GM21786 (cell line): Measurements from ENCODE around the gene HTT-AS.
"Not testable (repeated sequence)": the region's sequence is repeated elsewhere in the genome, so short reads cannot be mapped to it uniquely, and the experiment has no call there.

Experiments used
- ATAC-seq: cut with Tn5 transposase; IDR thresholded peaks from one replicate; pipeline ENCODE4 v1.9.1; 2021; ENCODE audit not compliant: unreplicated experiment

The HTT-AS gene

DNA sequence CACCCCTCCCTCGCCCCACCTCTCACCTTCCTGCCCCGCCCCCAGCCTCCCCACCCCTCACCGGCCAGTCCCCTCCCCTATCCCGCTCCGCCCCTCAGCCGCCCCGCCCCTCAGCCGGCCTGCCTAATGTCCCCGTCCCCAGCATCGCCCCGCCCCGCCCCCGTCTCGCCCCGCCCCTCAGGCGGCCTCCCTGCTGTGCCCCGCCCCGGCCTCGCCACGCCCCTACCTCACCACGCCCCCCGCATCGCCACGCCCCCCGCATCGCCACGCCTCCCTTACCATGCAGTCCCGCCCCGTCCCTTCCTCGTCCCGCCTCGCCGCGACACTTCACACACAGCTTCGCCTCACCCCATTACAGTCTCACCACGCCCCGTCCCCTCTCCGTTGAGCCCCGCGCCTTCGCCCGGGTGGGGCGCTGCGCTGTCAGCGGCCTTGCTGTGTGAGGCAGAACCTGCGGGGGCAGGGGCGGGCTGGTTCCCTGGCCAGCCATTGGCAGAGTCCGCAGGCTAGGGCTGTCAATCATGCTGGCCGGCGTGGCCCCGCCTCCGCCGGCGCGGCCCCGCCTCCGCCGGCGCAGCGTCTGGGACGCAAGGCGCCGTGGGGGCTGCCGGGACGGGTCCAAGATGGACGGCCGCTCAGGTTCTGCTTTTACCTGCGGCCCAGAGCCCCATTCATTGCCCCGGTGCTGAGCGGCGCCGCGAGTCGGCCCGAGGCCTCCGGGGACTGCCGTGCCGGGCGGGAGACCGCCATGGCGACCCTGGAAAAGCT is at the start of gene HTT-AS, which contains the start of gene HTT:
HTT-AS (minus strand) TSS at position 461 of the 768 bp plus-strand sequence.
HTT (plus strand) TSS at position 604 of the 768 bp plus-strand sequence; CDS start at position 749, 145 bp downstream.
- peak; percentile 72 for ATAC-seq

DNA sequence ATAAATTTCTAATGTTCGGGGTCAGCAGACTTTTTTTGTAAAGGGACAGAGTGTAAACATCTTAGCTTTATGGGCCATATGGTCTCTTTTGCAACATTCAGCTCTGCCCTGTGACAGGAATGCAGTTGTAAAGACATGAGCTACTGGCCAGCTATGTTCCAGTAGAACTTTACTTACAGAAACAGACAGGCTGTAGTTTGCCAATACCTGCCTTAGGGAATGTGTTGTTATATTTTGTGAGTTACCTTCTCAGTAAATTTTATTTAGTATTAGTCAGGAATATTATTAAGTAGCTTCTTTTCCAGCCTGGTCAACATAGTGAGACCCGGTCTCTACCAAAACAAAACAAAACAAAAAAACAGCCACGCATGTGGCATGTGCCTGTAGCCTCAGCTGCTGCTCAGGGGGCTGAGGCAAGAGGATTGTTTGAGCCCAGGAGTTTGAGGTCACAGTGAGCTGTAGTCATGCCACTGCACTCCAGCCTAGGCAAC is 48.9 kb upstream of the HTT-AS start:
- no peak for ATAC-seq

GRCh38 chr4:3122081-3122563 is 47.8 kb upstream of the HTT-AS start:
- ATAC-seq = no peak

DNA sequence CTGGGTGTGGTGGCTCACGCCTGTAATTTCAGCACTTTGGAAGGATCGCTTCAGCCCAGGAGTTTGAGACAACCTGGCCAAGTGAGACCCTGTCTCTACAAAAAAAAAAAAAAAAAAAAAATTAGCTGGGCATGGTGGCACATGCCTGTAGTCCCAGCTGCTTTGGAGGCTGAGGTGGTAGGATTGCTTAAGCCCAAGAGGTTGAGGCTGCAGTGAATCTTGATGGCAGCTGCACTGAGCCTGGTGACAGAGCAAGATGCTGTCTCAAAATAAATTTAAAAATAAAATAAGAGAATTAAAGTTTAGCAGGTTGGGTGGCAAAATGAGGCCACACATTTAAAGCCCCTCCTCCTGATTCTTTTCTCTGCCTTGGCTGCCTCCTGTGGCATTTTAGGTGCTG is 47.3 kb upstream of the HTT-AS start:
- no peak for ATAC-seq

- ATAC-seq = no peak
Measured at GRCh38 chr4:3121110-3121509, 46.8 kb upstream of the HTT-AS start.

GRCh38 chr4:3119464-3119863 is 45.1 kb upstream of the HTT-AS start:
- no peak for ATAC-seq

DNA sequence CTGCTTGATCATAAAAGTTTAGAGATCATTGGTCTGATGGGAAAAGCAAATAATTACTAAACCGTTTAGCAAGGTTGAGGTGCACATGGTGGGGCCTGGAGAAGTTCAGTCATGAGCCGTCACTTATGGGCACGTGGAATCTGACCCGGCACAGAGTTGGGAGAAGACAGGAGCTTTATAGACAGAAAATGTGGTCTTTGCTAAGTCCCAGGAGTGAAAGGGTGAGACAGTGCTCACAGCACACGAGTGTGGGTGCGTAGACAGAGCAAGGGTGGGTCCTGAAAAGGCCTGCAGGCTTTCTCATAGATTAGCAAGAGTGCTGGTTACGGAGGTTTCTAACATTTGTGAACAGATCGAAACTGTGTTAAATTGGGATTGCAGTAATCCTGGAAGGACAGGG is 44.0 kb upstream of the HTT-AS start:
- no peak for ATAC-seq

GRCh38 chr4:3116955-3117354 is 42.6 kb upstream of the HTT-AS start:
- no peak for ATAC-seq

DNA sequence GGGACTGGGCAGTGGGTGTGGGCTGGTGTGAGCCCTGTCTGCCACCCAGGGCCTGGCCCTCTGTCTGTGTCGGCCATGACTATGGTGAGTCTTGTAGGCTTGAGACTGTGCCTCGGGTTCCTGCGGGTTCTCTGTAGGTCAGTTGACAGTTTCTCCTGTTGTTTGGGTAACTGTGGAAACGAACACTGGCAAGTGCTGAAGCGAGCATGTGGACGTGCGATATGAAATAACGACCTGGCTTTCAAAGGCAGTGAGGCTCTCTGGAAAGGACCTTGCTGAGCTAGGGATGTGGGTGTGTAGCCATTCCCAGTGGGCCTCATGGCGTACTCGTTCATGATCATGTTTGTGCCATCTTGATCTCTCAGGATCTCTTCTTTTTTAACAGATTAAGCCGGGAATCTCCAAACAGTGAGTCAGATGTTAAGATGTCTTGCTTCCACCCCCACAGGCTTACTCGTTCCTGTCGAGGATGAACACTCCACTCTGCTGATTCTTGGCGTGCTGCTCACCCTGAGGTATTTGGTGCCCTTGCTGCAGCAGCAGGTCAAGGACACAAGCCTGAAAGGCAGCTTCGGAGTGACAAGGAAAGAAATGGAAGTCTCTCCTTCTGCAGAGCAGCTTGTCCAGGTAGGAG is 41.4 kb upstream of the HTT-AS start:
- no peak for ATAC-seq

DNA sequence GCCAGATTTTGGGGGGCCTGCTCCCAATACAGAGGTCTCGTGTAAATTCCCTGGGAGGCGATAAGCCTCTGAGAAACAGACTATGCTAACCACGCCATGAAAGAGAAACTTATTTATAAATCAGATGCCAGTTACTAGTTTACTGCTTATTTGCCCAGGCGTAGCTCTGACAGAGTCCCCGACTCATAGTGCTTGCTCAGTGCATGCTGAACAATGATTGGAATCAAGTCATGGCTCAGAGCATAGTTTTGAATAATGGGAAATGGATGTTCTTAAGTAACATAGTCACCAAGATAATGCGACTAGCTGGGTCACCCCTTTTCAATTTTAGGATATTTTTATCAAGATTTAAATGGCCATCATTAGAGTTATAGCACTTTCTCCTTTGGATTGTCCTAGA is 40.0 kb upstream of the HTT-AS start:
- no peak for ATAC-seq

DNA sequence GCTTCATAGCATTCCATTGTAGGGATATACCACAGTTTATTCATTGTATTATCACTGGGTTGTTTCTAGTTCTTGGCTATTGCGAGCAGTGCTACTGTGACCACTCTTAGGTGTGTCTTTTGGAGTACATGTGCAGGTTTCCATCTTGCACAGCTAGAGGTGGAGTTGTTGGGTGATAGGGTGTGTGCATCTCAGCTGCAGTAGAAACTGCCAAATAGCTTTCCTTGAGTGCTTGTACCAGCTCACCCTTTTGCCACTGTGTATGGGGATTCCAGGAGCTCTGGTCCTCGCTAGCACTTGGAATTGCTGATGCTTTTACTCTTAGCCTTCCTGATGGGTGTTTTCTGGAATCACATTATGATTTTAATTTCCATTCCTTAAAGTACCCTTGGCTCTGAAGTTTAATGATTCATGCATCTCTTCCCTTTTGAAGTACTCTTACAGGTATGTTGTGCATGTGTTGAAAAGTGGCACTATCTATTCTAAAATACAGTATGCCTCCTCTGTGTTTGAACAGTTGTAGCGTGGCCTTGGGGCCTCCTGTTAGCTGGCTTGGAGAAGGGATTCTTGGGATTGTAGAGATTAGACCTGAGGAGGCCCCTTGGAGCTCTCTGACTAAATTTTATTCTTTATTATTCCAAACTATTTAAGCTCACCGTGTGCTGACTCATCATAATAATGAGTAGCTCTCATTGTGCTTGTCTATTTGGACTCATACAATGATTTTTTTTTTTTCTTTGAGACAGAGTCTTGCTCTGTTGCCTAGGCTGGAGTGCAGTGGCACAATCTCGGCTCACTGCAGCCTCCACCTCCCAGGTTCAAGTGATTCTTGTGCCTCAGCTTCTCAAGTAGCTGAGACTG is 38.5 kb upstream of the HTT-AS start:
- no peak for ATAC-seq

- no peak for ATAC-seq
Measured at GRCh38 chr4:3112201-3112600, 37.9 kb upstream of the HTT-AS start.

DNA sequence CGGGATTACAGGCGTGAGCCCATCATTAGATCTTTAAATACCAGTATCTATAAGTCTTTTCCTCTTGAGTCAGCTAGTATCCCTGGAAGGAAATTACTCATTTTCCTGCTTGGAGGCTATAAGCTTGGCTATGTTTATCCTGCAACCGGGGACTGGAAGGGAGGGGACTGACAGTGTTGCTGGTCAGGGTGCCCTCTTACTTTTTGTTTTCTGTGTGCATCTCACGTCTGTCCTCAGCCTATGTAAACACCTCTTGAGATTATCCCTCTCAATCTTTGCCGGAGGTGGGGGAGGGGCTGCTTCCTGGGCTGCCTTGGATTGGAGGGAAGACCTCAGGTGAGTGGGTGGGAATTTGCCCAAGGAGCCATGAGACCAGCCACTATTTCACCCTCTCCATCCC is 37.1 kb upstream of the HTT-AS start:
- no peak for ATAC-seq

DNA sequence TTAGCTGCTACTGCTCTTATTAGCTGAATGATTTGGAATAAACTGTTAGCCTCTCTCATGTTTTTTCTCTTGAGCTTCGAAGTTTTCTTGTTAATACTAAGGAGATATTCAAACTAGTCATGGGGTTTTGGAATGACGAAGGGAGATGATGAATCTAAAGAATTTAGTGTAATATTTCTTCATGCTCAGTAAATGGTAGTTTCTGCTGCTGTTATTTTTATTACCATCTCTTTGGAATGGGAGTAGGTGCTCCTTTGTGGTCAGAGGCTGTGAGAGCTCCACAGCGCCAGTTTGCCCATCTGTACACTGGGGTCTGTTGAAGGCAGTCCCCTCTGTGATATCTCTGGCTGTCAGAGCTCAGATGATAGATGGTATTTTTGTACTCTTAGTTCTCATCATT is 33.9 kb upstream of the HTT-AS start:
- ATAC-seq = no peak

DNA sequence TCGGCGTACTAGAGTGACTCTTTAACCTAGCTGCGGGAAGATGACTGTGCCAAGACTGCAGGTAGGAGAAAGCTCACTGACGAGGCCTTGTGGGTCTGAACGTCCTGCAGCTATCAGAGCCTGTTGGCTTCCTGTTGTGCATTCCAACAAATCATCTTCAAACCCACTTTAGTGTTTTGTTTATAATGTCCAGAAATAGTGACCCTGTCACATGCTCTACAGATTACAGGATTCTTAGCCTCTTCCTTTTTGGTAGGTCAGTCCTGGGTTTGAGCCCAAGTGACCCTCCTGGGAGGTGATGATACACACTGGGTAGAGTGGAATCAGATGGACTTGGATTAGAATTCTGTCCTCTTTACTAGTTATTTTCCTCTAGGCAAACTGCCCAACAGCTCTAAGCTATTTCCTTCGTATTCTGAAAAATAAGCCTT is 33.4 kb upstream of the HTT-AS start:
- ATAC-seq = no peak

GRCh38 chr4:3107271-3107670 is 32.9 kb upstream of the HTT-AS start:
- no peak for ATAC-seq

- peak; percentile 96 for ATAC-seq
Measured at GRCh38 chr4:3106339-3107186, 32.2 kb upstream of the HTT-AS start.

- ATAC-seq = no peak
Measured at GRCh38 chr4:3098346-3098745, 24.0 kb upstream of the HTT-AS start.

GRCh38 chr4:3096202-3096601 is 21.9 kb upstream of the HTT-AS start:
- ATAC-seq = no peak

DNA sequence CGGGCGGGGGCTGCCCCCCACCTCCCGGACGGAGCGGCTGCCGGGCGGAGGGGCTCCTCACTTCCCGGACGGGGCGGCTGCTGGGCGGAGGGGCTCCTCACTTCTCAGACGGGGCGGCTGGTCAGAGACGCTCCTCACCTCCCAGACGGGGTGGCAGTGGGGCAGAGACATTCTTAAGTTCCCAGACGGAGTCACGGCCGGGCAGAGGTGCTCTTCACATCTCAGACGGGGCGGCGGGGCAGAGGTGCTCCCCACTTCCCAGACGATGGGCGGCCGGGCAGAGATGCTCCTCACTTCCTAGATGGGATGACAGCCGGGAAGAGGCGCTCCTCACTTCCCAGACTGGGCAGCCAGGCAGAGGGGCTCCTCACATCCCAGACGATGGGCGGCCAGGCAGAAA is 20.4 kb upstream of the HTT-AS start:
- not testable (repeated sequence) for ATAC-seq
